Measurements from ENCODE around the gene CFAP119.

CFAP119 gene

GRCh38 chr16:30738984-30739951 lies 22.6 kb downstream of the CFAP119 start:
- DNase-seq: no peak

GRCh38 chr16:30737794-30738648 lies 23.8 kb downstream of the CFAP119 start:
- no peak for DNase-seq

GRCh38 chr16:30736995-30737793 lies 24.7 kb downstream of the CFAP119 start:
- DNase-seq: no peak

GRCh38 chr16:30731411-30731810 lies 30.5 kb downstream of the CFAP119 start:
- DNase-seq: no peak

- no peak for DNase-seq
Measured at GRCh38 chr16:30728899-30729672, 32.8 kb downstream of the CFAP119 start.

- no peak for DNase-seq
Measured at GRCh38 chr16:30728321-30728720, 33.5 kb downstream of the CFAP119 start.

GRCh38 chr16:30725418-30725792 lies 36.5 kb downstream of the CFAP119 start:
- no peak for DNase-seq

GRCh38 chr16:30724641-30725417 lies 37.0 kb downstream of the CFAP119 start:
- DNase-seq: no peak

- no peak for DNase-seq
Measured at GRCh38 chr16:30723725-30724355, 38.0 kb downstream of the CFAP119 start.

- no peak for DNase-seq
Measured at GRCh38 chr16:30722916-30723315, 38.9 kb downstream of the CFAP119 start.

GRCh38 chr16:30722443-30722842 lies 39.4 kb downstream of the CFAP119 start:
- no peak for DNase-seq

GRCh38 chr16:30721606-30722005 lies 40.3 kb downstream of the CFAP119 start:
- DNase-seq: no peak

- DNase-seq: no peak
Measured at GRCh38 chr16:30721167-30721566, 40.7 kb downstream of the CFAP119 start.

GRCh38 chr16:30720694-30721093 lies 41.2 kb downstream of the CFAP119 start:
- no peak for DNase-seq

GRCh38 chr16:30720086-30720485 lies 41.8 kb downstream of the CFAP119 start:
- DNase-seq: no peak

GRCh38 chr16:30715750-30716445 lies 46.0 kb downstream of the CFAP119 start:
- DNase-seq: no peak

GRCh38 chr16:30711712-30712111 lies 50.1 kb downstream of the CFAP119 start:
- no peak for DNase-seq

- no peak for DNase-seq
Measured at GRCh38 chr16:30710971-30711370, 50.9 kb downstream of the CFAP119 start.
